Gastroesophageal sphincter (tissue), 4 donors: ENCODE results near the gene CDH26. TPM values are rescaled to one million over a fixed set of nuclear protein-coding genes. Genes with fewer than 3 reads are reported as not detected.

ENCODE experiments used
- ATAC-seq: fragments of 150-250 bp; one replicate; pipeline ENCODE4 v1.9.1; 2016; ENCODE audit warnings: mild to moderate bottlenecking, moderate library complexity
- H3K27ac ChIP-seq, 4 donors: fragments of 200-600 bp; sonication (generic) in 3 of 4; 1 replicate in 3 of 4; 2 replicates in 1 of 4; pipeline ENCODE4 v1.5.1; 2016 to 2019
- H3K27me3 ChIP-seq: fragments of 200-600 bp; sonication (generic); one replicate; pipeline ENCODE4 v1.5.1; 2019
- H3K36me3 ChIP-seq, 2 donors: fragments of 200-600 bp; sonication (generic); one replicate each; pipeline ENCODE4 v1.5.1; 2019; ENCODE audit warnings: control low read depth in 1 of 2
- H3K4me1 ChIP-seq, 3 donors: fragments of 200-600 bp; sonication (generic); 1 replicate in 2 of 3; 2 replicates in 1 of 3; pipeline ENCODE4 v1.5.1; 2016 to 2019; ENCODE audit warnings: control low read depth in 2 of 3
- H3K4me3 ChIP-seq, 2 donors: fragments of 200-600 bp; sonication (generic); one replicate each; pipeline ENCODE4 v1.5.1; 2019; ENCODE audit warnings: mild to moderate bottlenecking in 1 of 2, moderate library complexity in 1 of 2
- H3K9me3 ChIP-seq, 3 donors: fragments of 200-600 bp; sonication (generic); one replicate each; pipeline ENCODE4 v1.5.1; 2017 to 2019; ENCODE audit warnings: control low read depth in 2 of 3
- CTCF ChIP-seq, 4 experiments: fragments of 200-600 bp in 2 of 4; fragments of 450-650 bp in 2 of 4; sonication (generic) in 1 of 4; IDR thresholded peaks; one replicate each; pipeline ENCODE4 v1.5.1; 2017 to 2019; ENCODE audit warnings: antibody characterized with exemption in 4 of 4, mild to moderate bottlenecking in 2 of 4, moderate library complexity in 2 of 4
- EP300 ChIP-seq: sonication (generic); formaldehyde crosslinking; IDR thresholded peaks from one replicate; pipeline ENCODE4 v1.6.1; 2017; ENCODE audit warnings: antibody characterized with exemption, mild to moderate bottlenecking
- POLR2A ChIP-seq, 2 donors: fragments of 450-650 bp; IDR thresholded peaks; one replicate each; pipeline ENCODE4 v1.6.1; 2017; ENCODE audit warnings: antibody characterized with exemption in 2 of 2, mild to moderate bottlenecking in 2 of 2, moderate library complexity in 1 of 2
- POLR2AphosphoS5 ChIP-seq: sonication (generic); formaldehyde crosslinking; IDR thresholded peaks from one replicate; pipeline ENCODE4 v1.6.1; 2017; ENCODE audit warnings: antibody characterized with exemption
- WGBS, 2 donors: methylation state at CpG; one replicate each; pipeline ENCODE4 v1.1.5; 2018; ENCODE audit warnings: low coverage in 1 of 2; 5-methylcytosine and 5-hydroxymethylcytosine counted together
- total RNA-seq, 4 donors: library from RNA; depleted of rRNA; stranded (reverse); fragments of >200 nt; gene quantifications; one replicate each; pipeline ENCODE4 v1.1.0, GENCODE V29; 2016

The CDH26 gene
- total RNA-seq, 4 donors from 2014 or later = 0.39 to 1.1 (median 0.78) TPM

- ATAC-seq = no peak
- Histone ChIP-seq H3K27ac (no peak overlapping the region), H3K4me1 (no peaks in the 10 kb centered on the region), H3K9me3 (no peaks in the 10 kb centered on the region), H3K36me3 (peaks cover 0 to 12% of the 10 kb centered on the region in 2 donors), H3K27me3 (no peaks in the 10 kb centered on the region), H3K4me3 (no peak overlapping the region)
- WGBS, 2 donors = 60 to 67% methylated on average over 1 to 2 of the region's 2 CpGs
- no peak for TF ChIP-seq CTCF (IDR thresholded peaks at IDR 0.05)
These were observed 3.2 kb downstream of the CDH26 start for GRCh38 chr20:59961423-59961822.

- H3K4me1 ChIP-seq = no peaks in the 10 kb centered on the region
- peaks cover 0 to 12% of the 10 kb centered on the region in 2 donors for H3K36me3 ChIP-seq
- no peak for ATAC-seq
- H3K27me3 ChIP-seq = no peaks in the 10 kb centered on the region
- TF ChIP-seq EP300 (no peak), CTCF (IDR thresholded peaks at IDR 0.05) (no peak), POLR2AphosphoS5 (no peak), POLR2A (IDR thresholded peaks at IDR 0.05) (no peak)
- H3K9me3 ChIP-seq = no peaks in the 10 kb centered on the region
- WGBS, 2 donors = 80% methylated on average over 4 to 6 of the region's 6 CpGs
- H3K27ac ChIP-seq = no peak overlapping the region
- H3K4me3 ChIP-seq = no peak overlapping the region
These were observed 3.9 kb downstream of the CDH26 start for GRCh38 chr20:59962155-59962554.

- TF ChIP-seq EP300 (no peak), POLR2A (IDR thresholded peaks at IDR 0.05) (no peak), POLR2AphosphoS5 (no peak), CTCF (IDR thresholded peaks at IDR 0.05) (no peak)
- no peaks in the 10 kb centered on the region for H3K9me3 ChIP-seq
- H3K27ac ChIP-seq = no peak overlapping the region
- 73 to 76% methylated on average over 3 of the region's 3 CpGs for WGBS, 2 donors
- ATAC-seq = no peak
- H3K4me3 ChIP-seq = no peak overlapping the region
- no peaks in the 10 kb centered on the region for H3K36me3 ChIP-seq
- no peaks in the 10 kb centered on the region for H3K27me3 ChIP-seq
- no peaks in the 10 kb centered on the region for H3K4me1 ChIP-seq
These were observed 8.2 kb downstream of the CDH26 start for GRCh38 chr20:59966428-59966827.

- H3K4me1 ChIP-seq = peaks cover 0 to 9% (median 0%) of the 10 kb centered on the region in 3 donors
- TF ChIP-seq POLR2AphosphoS5 (no peak), CTCF (IDR thresholded peaks at IDR 0.05) (no peak), EP300 (no peak), POLR2A (IDR thresholded peaks at IDR 0.05) (no peak)
- ATAC-seq = no peak
- H3K4me3 ChIP-seq = no peak overlapping the region
- no peaks in the 10 kb centered on the region for H3K36me3 ChIP-seq
- WGBS, 2 donors = 80 to 100% methylated on average over 1 of the region's 1 CpG
- H3K27me3 ChIP-seq = no peaks in the 10 kb centered on the region
- H3K27ac ChIP-seq = no peak overlapping the region
- no peaks in the 10 kb centered on the region for H3K9me3 ChIP-seq
These were observed 13.2 kb downstream of the CDH26 start for GRCh38 chr20:59971428-59971827.

- H3K4me3 ChIP-seq = no peak overlapping the region
- H3K9me3 ChIP-seq = no peaks in the 10 kb centered on the region
- H3K4me1 ChIP-seq = peaks cover 0 to 15% (median 0%) of the 10 kb centered on the region in 3 donors
- H3K36me3 ChIP-seq = no peaks in the 10 kb centered on the region
- H3K27me3 ChIP-seq = no peaks in the 10 kb centered on the region
- no peak for TF ChIP-seq POLR2AphosphoS5
- no peak for TF ChIP-seq POLR2A (IDR thresholded peaks at IDR 0.05)
- no peak for TF ChIP-seq EP300
- TF ChIP-seq CTCF (IDR thresholded peaks at IDR 0.05) = no peak
- WGBS, 2 donors = 87 to 90% methylated on average over 12 of the region's 12 CpGs
- H3K27ac ChIP-seq = no peak overlapping the region
- ATAC-seq = no peak
These were observed 14.0 kb downstream of the CDH26 start for GRCh38 chr20:59972037-59972801.
